Measurements from ENCODE around the gene HIVEP3. TPM values are rescaled to one million over a fixed set of nuclear protein-coding genes. Genes with fewer than 3 reads are reported as not detected.

The HIVEP3 gene
- total and polyA plus RNA-seq, 7 donors: 0.70 to 3.4 (median 2.1) TPM

- no peak for ATAC-seq
- peaks cover 10% of the 10 kb centered on the region for H3K4me1 ChIP-seq
- H3K27me3 ChIP-seq (ENCODE audit: insufficient read depth in 3 of 3, low read length in 2 of 3): no peaks in the 10 kb centered on the region
- DNase-seq: no peak
- H3K36me3 ChIP-seq (ENCODE audit: insufficient read depth in 1 of 2, low read depth in 1 of 2): no peaks in the 10 kb centered on the region
- H3K9me3 ChIP-seq: no peaks in the 10 kb centered on the region
- 89 to 92% (median 90%) methylated on average over 10 of the region's 10 CpGs for WGBS, 3 donors
- no peak overlapping the region for H3K27ac ChIP-seq
- no peak for TF ChIP-seq CTCF (IDR thresholded peaks at IDR 0.05)
- H3K4me3 ChIP-seq: no peak overlapping the region
- intact Hi-C loops (cut with DNase I): loop anchor here in 1 of 2 donors (5.0 kb wide), 1 partner anchor 1404 kb away; no protein-coding TSS in a partner anchor
These were observed 295.0 kb downstream of the HIVEP3 start for GRCh38 chr1:41623736-41624135.

- Histone ChIP-seq H3K9me3 (no peaks in the 10 kb centered on the region), H3K4me3 (no peak overlapping the region), H3K4me1 (peaks cover 15% of the 10 kb centered on the region), H3K27ac (no peak overlapping the region), H3K36me3 (ENCODE audit: insufficient read depth in 1 of 2, low read depth in 1 of 2) (no peaks in the 10 kb centered on the region), H3K27me3 (ENCODE audit: insufficient read depth in 3 of 3, low read length in 2 of 3) (no peaks in the 10 kb centered on the region)
- DNase-seq (no peak), ATAC-seq (no peak)
- WGBS, 3 donors: 85 to 89% (median 87%) methylated on average over 8 of the region's 8 CpGs
- intact Hi-C loops (cut with DNase I): loop anchor here in 1 of 2 donors (5.0 kb wide), 1 partner anchor 1404 kb away; no protein-coding TSS in a partner anchor
- TF ChIP-seq CTCF (IDR thresholded peaks at IDR 0.05): no peak
These were observed 295.6 kb downstream of the HIVEP3 start for GRCh38 chr1:41622859-41623732.

- no peak overlapping the region for H3K4me3 ChIP-seq
- 87 to 95% (median 92%) methylated on average over 8 of the region's 8 CpGs for WGBS, 3 donors
- ATAC-seq (no peak), DNase-seq (no peak)
- H3K4me1 ChIP-seq: peaks cover 22% of the 10 kb centered on the region
- H3K36me3 ChIP-seq (ENCODE audit: insufficient read depth in 1 of 2, low read depth in 1 of 2): no peaks in the 10 kb centered on the region
- no peak overlapping the region for H3K27ac ChIP-seq
- no peaks in the 10 kb centered on the region for H3K9me3 ChIP-seq
- intact Hi-C loops (cut with DNase I): loop anchor here in 1 of 2 donors (5.0 kb wide), 1 partner anchor 1405 kb away; no protein-coding TSS in a partner anchor
- H3K27me3 ChIP-seq (ENCODE audit: insufficient read depth in 3 of 3, low read length in 2 of 3): no peaks in the 10 kb centered on the region
- TF ChIP-seq CTCF (IDR thresholded peaks at IDR 0.05): no peak
These were observed 296.3 kb downstream of the HIVEP3 start for GRCh38 chr1:41622402-41622801.

- no peak for DNase-seq
- ATAC-seq: no peak
- no peak overlapping the region for H3K27ac ChIP-seq
- H3K4me1 ChIP-seq: peaks cover 23% of the 10 kb centered on the region
- H3K36me3 ChIP-seq (ENCODE audit: insufficient read depth in 1 of 2, low read depth in 1 of 2): no peaks in the 10 kb centered on the region
- no peaks in the 10 kb centered on the region for H3K27me3 ChIP-seq (ENCODE audit: insufficient read depth in 3 of 3, low read length in 2 of 3)
- 93 to 100% (median 100%) methylated on average over 1 of the region's 1 CpG for WGBS, 3 donors
- H3K4me3 ChIP-seq: no peak overlapping the region
- intact Hi-C loops (cut with DNase I): loop anchor here in 1 of 2 donors (5.0 kb wide), 1 partner anchor 1406 kb away; no protein-coding TSS in a partner anchor
- no peaks in the 10 kb centered on the region for H3K9me3 ChIP-seq
- TF ChIP-seq CTCF (IDR thresholded peaks at IDR 0.05): no peak
These were observed 296.9 kb downstream of the HIVEP3 start for GRCh38 chr1:41621791-41622190.
